DMS153 treated with DMSO at 0.1 percent for 48 hours (cell line): Measurements from ENCODE around the gene GMDS.

Experiments
- DNase-seq: peaks from one replicate; lab custom pipeline; 2025; ENCODE audit not compliant: unreplicated experiment; lab: John Stamatoyannopoulos, UW

GMDS gene

GRCh38 chr6:1584996-1585668 is 660.3 kb downstream of the GMDS start:
- DNase-seq = no peak

- no peak for DNase-seq
Observed at GRCh38 chr6:1584146-1584545, 661.3 kb downstream of the GMDS start.

DNA sequence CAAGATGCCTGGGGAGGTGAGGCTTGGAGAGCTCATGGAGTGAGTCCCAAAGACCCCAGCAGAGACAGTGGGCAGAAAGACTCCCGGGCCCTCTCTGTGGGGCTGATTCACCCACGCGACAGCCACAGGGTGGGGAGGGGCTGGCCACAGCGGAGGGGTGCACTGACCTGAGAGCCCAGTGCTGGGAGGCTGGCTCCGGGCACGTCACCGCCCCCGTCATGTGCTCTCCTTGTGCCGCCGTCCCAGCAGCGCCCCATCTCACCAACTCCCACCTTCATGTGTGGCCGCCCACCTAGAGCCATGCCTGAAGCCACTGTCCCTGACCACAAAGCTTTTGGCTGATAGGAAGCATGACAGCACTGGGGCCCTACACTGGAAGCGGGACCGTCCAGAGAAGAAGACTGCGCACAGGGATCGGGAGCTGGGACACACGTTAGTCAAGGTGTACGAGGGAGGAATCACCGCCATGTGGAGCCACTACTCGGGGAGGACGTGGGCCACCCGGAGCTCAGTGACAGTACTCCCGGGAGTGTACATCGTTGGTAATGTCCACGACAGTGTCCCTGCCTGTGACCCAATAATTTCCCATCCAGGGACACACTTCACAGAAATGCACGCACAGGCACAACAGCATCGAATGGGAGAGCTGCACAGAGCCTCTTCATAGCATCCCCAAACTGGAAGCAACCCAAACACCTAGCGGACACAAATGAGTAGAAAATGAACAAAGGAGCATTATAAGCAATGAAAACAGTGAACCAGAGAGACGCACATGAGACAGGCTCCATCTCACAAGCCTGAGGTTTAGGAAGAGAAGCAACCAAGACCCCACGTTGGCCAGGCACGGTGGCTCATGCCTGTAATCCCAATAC is 664.0 kb downstream of the GMDS start:
- DNase-seq = no peak

GRCh38 chr6:1580585-1580984 is 664.8 kb downstream of the GMDS start:
- DNase-seq = no peak

- DNase-seq = no peak
Observed at GRCh38 chr6:1580109-1580508, 665.3 kb downstream of the GMDS start.

DNA sequence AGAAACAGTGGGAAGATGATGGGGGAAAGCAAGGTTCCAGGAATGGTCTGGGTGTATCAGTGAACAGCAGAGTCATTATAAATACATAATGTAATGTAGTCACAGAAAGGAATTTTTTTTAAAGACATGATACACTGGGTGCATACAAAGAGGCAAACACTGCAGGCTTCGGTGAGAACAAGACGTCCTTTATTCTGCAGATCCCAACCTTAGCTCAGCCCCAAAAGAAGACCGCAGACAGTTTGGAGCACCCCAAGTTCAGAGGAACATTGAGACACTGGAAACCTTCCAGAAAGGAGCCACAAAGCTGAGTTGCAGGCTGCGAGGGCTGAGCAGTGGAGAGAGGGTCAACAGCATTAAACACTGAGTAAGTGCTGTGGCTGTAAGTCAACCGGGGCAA is 666.3 kb downstream of the GMDS start:
- no peak for DNase-seq

DNA sequence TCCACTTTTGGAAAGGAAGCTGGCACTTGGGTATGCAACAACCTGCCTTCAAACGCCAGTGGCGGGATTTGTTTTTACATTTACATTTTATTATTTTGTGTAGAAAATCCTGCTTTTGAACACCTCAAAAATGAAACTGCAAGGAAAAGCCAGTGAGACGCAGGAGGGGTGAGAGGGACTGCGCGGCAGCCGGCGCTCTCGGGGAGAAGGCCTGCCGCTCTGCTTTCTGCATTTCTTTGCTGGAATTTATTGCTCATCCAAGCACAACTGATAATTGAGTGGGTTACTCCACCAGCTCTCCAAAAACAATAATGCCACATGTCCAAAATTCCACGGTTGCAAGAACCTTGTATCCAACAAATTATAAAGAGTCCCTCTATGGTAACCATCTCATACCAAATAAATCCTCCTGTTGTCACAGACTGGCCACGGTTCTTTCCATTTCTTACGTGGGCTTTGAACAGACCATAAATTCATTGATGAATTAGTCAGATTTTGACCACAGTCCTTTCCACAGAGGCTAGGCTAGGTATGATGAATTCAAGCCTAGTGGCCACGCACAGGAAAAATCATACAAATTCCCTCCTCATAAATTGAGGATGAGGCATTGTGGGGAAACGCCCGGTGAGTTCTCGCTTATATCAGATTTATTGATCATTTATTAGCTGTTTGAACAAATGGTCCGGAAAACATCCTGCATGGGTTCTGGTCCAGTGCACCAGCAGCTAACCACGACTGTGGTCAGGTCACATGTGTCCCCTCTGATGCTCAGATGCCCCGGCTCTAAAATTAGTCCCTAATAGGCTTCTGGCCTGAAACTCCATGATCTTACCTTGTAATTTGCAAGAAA is 667.3 kb downstream of the GMDS start:
- DNase-seq = no peak

GRCh38 chr6:1577146-1577680 is 668.2 kb downstream of the GMDS start:
- no peak for DNase-seq

DNA sequence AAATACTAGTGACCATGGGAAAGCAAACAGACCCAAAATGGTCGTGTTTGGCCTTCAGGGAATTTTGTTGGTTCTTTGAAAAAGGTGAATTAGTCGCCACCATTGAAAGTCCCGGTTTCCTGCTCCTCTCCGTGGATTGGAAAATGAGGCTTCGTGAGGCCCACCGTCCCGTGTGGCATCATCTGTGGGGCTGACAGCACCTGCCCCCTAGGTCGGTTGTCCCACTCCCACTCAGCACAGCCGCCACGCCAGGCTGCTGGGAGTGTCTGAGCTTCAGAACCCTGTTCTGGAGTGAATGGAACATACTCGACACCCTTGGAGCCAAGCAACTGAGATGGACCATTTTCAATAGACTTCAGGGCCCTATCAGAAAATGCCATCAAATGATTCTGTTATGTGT is 668.7 kb downstream of the GMDS start:
- no peak for DNase-seq

DNA sequence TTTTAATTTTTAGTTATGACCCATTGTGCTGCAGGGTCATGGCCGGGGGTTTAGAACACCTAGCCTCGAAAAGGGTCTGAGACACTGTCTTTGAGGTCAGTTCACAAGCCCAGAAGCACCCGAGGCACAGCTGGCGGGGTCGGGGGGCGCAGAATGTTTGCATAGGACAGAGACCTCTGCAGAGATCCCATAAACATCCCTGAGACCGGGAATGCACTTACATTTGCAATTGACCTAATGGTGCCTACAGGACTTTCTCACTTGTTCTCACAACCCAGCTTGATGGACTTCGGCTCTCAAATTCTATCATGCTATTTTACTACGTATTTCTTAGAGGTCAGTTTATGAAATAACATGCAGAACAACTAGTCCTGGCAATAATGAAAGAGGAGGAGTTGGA is 669.2 kb downstream of the GMDS start:
- no peak for DNase-seq

GRCh38 chr6:1575210-1576041 is 670.0 kb downstream of the GMDS start:
- no peak for DNase-seq

- DNase-seq = no peak
Observed at GRCh38 chr6:1574890-1575209, 670.6 kb downstream of the GMDS start.

GRCh38 chr6:1574083-1574761 is 671.2 kb downstream of the GMDS start:
- no peak for DNase-seq
